Measurements from ENCODE around the gene KCNQ2.

The KCNQ2 gene

DNA sequence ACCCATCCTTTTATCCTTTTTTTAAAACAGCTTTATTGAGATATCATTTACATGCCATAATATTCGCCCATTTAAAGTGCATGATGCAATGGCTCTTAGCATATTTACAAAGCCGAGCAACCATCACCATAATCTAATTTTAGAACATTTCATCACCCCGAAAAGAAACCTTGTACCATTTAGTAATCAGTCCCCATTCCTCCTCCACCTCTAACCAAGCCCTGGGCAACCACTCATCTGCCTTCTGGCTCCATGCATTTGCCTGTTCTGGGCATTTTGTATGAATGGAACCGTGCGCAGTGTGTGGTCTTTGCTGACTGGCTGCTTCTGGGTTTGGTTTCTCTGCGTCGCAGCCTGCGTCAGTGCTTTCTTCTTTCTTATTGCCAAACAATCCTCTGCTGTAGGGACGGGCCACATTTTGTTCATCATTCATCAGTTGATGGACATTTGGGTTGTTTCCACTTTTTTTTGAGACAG, 36.7 kb upstream of the KCNQ2 start:
- no peak overlapping the region for H3K27ac ChIP-seq (ENCODE audit: low read length)

GRCh38 chr20:63508072-63508768, 35.8 kb upstream of the KCNQ2 start:
- H3K4me1 ChIP-seq (ENCODE audit: control insufficient read depth, low read depth, low read length): no peaks in the 10 kb centered on the region
- H3K36me3 ChIP-seq (ENCODE audit: control insufficient read depth, low read depth, low read length): no peaks in the 10 kb centered on the region
- no peak overlapping the region for H3K27ac ChIP-seq (ENCODE audit: low read length)
- H3K9me3 ChIP-seq (ENCODE audit: control insufficient read depth, low read depth, low read length): no peaks in the 10 kb centered on the region
- H3K4me3 ChIP-seq (ENCODE audit: low read length): no peak overlapping the region
- no peak overlapping the region for H3K9ac ChIP-seq (ENCODE audit: low read length)
- H3K27me3 ChIP-seq (ENCODE audit: control insufficient read depth, insufficient read depth, low read length): peaks cover 47% of the 10 kb centered on the region

More for the DNA sequence above, 36.7 kb upstream of the KCNQ2 start:
- Histone ChIP-seq H3K4me3 (ENCODE audit: low read length) (no peak overlapping the region), H3K4me1 (ENCODE audit: control insufficient read depth, low read depth, low read length) (no peaks in the 10 kb centered on the region), H3K27me3 (ENCODE audit: control insufficient read depth, insufficient read depth, low read length) (peaks cover 41% of the 10 kb centered on the region), H3K36me3 (ENCODE audit: control insufficient read depth, low read depth, low read length) (no peaks in the 10 kb centered on the region), H3K9ac (ENCODE audit: low read length) (no peak overlapping the region), H3K9me3 (ENCODE audit: control insufficient read depth, low read depth, low read length) (no peaks in the 10 kb centered on the region)

GRCh38 chr20:63507083-63507743, 34.8 kb upstream of the KCNQ2 start:
- no peak overlapping the region for H3K4me3 ChIP-seq (ENCODE audit: low read length)

DNA sequence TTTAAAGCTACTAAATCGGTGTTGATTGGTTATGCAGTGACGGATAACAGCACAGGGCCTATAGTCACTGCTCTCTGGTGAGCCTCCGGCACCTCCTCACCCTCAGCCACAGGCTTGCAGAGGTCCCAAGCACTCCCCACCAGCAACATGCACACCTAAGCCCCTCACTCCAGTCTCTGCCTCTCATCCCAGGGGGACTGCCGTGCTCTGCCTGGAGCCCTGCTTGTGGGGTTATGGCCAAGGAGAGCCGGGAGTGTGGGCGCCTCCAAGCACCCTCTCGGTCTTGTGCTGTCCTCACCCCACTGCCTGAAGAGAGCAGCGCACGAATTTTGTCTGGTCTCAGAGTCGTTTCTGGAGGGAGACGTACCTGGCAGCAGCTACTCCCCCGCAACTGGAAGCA, 33.3 kb upstream of the KCNQ2 start:
- peaks cover 42% of the 10 kb centered on the region for H3K27me3 ChIP-seq (ENCODE audit: control insufficient read depth, insufficient read depth, low read length)
- no peak overlapping the region for H3K9ac ChIP-seq (ENCODE audit: low read length)
- no peak overlapping the region for H3K4me3 ChIP-seq (ENCODE audit: low read length)

More at GRCh38 chr20:63507083-63507743, 34.8 kb upstream of the KCNQ2 start:
- Histone ChIP-seq H3K9ac (ENCODE audit: low read length) (no peak overlapping the region), H3K9me3 (ENCODE audit: control insufficient read depth, low read depth, low read length) (no peaks in the 10 kb centered on the region), H3K27ac (ENCODE audit: low read length) (no peak overlapping the region), H3K36me3 (ENCODE audit: control insufficient read depth, low read depth, low read length) (no peaks in the 10 kb centered on the region), H3K4me1 (ENCODE audit: control insufficient read depth, low read depth, low read length) (peaks cover 1% of the 10 kb centered on the region), H3K27me3 (ENCODE audit: control insufficient read depth, insufficient read depth, low read length) (peaks cover 39% of the 10 kb centered on the region)

DNA sequence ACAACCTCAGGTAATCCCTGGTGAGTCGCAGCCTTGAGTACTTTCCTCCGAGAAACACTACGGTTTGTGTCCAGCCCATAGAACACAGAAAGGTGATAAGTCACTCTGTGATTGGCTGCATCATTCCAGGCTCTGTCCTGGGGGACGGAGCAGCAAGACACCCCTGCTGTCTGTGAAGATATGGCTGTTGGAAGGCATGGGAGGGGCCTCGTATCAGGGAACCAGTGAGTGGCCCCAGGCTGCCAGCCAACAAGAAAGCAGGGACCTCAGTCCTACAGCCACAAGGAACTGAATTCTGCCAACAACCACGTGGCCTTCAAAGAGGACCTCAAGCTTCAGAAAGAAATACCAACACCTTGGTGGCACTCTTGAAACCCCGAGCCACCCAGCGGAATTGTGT, 32.8 kb upstream of the KCNQ2 start:
- Histone ChIP-seq H3K4me3 (ENCODE audit: low read length) (no peak overlapping the region), H3K27me3 (ENCODE audit: control insufficient read depth, insufficient read depth, low read length) (peaks cover 42% of the 10 kb centered on the region)

More for the DNA sequence above, 33.3 kb upstream of the KCNQ2 start:
- H3K36me3 ChIP-seq (ENCODE audit: control insufficient read depth, low read depth, low read length): no peaks in the 10 kb centered on the region
- no peak overlapping the region for H3K27ac ChIP-seq (ENCODE audit: low read length)
- peaks cover 4% of the 10 kb centered on the region for H3K4me1 ChIP-seq (ENCODE audit: control insufficient read depth, low read depth, low read length)
- H3K9me3 ChIP-seq (ENCODE audit: control insufficient read depth, low read depth, low read length): no peaks in the 10 kb centered on the region

DNA sequence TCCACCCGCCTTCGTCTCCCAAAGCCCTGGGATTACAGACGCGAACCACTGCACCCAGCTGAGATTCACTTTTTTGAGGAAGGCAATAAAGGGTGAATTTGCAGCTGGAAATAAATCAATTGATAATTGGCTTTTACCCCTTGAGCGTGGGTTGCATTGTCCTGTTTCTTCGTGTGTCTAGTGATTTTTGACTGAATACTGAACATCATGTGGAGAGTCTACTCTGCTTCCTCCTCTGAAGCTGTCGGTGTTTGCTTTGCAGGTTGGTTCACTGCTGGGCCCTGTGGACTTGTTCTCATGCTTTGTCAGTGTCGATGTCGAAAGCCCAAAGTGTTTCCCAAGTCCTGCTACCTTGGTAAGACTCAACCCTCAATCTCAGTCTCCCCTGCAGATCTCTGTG, 32.2 kb upstream of the KCNQ2 start:
- H3K27me3 ChIP-seq (ENCODE audit: control insufficient read depth, insufficient read depth, low read length): peaks cover 42% of the 10 kb centered on the region

More for the DNA sequence above, 32.8 kb upstream of the KCNQ2 start:
- Histone ChIP-seq H3K9ac (ENCODE audit: low read length) (no peak overlapping the region), H3K27ac (ENCODE audit: low read length) (no peak overlapping the region), H3K9me3 (ENCODE audit: control insufficient read depth, low read depth, low read length) (no peaks in the 10 kb centered on the region), H3K36me3 (ENCODE audit: control insufficient read depth, low read depth, low read length) (no peaks in the 10 kb centered on the region), H3K4me1 (ENCODE audit: control insufficient read depth, low read depth, low read length) (peaks cover 4% of the 10 kb centered on the region)

GRCh38 chr20:63503524-63503923, 31.1 kb upstream of the KCNQ2 start:
- Histone ChIP-seq H3K4me1 (ENCODE audit: control insufficient read depth, low read depth, low read length) (peaks cover 4% of the 10 kb centered on the region), H3K4me3 (ENCODE audit: low read length) (no peak overlapping the region), H3K9ac (ENCODE audit: low read length) (no peak overlapping the region), H3K27me3 (ENCODE audit: control insufficient read depth, insufficient read depth, low read length) (peaks cover 44% of the 10 kb centered on the region), H3K36me3 (ENCODE audit: control insufficient read depth, low read depth, low read length) (no peaks in the 10 kb centered on the region), H3K9me3 (ENCODE audit: control insufficient read depth, low read depth, low read length) (no peaks in the 10 kb centered on the region), H3K27ac (ENCODE audit: low read length) (no peak overlapping the region)

More for the DNA sequence above, 32.2 kb upstream of the KCNQ2 start:
- Histone ChIP-seq H3K4me1 (ENCODE audit: control insufficient read depth, low read depth, low read length) (peaks cover 4% of the 10 kb centered on the region), H3K9ac (ENCODE audit: low read length) (no peak overlapping the region), H3K36me3 (ENCODE audit: control insufficient read depth, low read depth, low read length) (no peaks in the 10 kb centered on the region), H3K4me3 (ENCODE audit: low read length) (no peak overlapping the region), H3K27ac (ENCODE audit: low read length) (no peak overlapping the region), H3K9me3 (ENCODE audit: control insufficient read depth, low read depth, low read length) (no peaks in the 10 kb centered on the region)

DNA sequence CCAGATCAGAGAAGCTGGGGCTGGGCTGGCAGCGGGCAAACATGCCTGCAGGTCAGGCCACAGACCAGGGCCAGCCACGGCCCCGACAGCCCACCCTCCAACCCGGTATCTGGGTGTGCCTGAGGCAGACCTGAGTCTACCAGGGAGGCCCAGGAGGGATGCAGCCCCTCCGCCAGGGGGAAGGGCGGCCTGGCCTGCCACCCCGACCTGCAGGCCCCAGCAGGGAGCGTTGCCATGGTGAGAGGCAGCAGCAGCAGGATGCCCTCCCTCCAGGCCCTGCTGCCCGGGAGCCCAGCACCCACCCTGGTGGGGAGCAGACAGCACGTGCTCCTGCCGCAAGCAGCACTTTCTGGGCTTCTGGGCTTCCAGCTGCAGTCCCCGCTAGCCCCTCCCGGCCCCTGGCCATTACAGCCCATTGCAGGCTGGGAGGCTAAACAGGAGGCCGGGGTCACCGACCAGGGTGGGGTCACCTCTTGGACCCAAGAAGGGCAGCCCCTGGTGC, 30.3 kb upstream of the KCNQ2 start:
- H3K4me1 ChIP-seq (ENCODE audit: control insufficient read depth, low read depth, low read length): peaks cover 4% of the 10 kb centered on the region
- peaks cover 47% of the 10 kb centered on the region for H3K27me3 ChIP-seq (ENCODE audit: control insufficient read depth, insufficient read depth, low read length)
- H3K27ac ChIP-seq (ENCODE audit: low read length): no peak overlapping the region
- H3K36me3 ChIP-seq (ENCODE audit: control insufficient read depth, low read depth, low read length): no peaks in the 10 kb centered on the region
- no peaks in the 10 kb centered on the region for H3K9me3 ChIP-seq (ENCODE audit: control insufficient read depth, low read depth, low read length)
- H3K4me3 ChIP-seq (ENCODE audit: low read length): no peak overlapping the region
- no peak overlapping the region for H3K9ac ChIP-seq (ENCODE audit: low read length)

- Histone ChIP-seq H3K9ac (ENCODE audit: low read length) (no peak overlapping the region), H3K36me3 (ENCODE audit: control insufficient read depth, low read depth, low read length) (no peaks in the 10 kb centered on the region), H3K4me1 (ENCODE audit: control insufficient read depth, low read depth, low read length) (peaks cover 4% of the 10 kb centered on the region), H3K4me3 (ENCODE audit: low read length) (peak overlapping the region; percentile 39), H3K9me3 (ENCODE audit: control insufficient read depth, low read depth, low read length) (no peaks in the 10 kb centered on the region), H3K27ac (ENCODE audit: low read length) (no peak overlapping the region), H3K27me3 (ENCODE audit: control insufficient read depth, insufficient read depth, low read length) (peaks cover 54% of the 10 kb centered on the region)
Measured at GRCh38 chr20:63501818-63502670, 29.6 kb upstream of the KCNQ2 start.

- Histone ChIP-seq H3K36me3 (ENCODE audit: control insufficient read depth, low read depth, low read length) (no peaks in the 10 kb centered on the region), H3K27me3 (ENCODE audit: control insufficient read depth, insufficient read depth, low read length) (peaks cover 62% of the 10 kb centered on the region), H3K4me3 (ENCODE audit: low read length) (no peak overlapping the region), H3K4me1 (ENCODE audit: control insufficient read depth, low read depth, low read length) (peaks cover 4% of the 10 kb centered on the region), H3K9ac (ENCODE audit: low read length) (no peak overlapping the region), H3K9me3 (ENCODE audit: control insufficient read depth, low read depth, low read length) (no peaks in the 10 kb centered on the region), H3K27ac (ENCODE audit: low read length) (no peak overlapping the region)
Measured at GRCh38 chr20:63500902-63501817, 28.7 kb upstream of the KCNQ2 start.

Measured in iPS-18a (cell line).